ENCODE results near the gene PEX11B.
"Not testable (repeated sequence)": the region's sequence is repeated elsewhere in the genome, so short reads cannot be mapped to it uniquely, and the experiment has no call there.

The PEX11B gene

DNA sequence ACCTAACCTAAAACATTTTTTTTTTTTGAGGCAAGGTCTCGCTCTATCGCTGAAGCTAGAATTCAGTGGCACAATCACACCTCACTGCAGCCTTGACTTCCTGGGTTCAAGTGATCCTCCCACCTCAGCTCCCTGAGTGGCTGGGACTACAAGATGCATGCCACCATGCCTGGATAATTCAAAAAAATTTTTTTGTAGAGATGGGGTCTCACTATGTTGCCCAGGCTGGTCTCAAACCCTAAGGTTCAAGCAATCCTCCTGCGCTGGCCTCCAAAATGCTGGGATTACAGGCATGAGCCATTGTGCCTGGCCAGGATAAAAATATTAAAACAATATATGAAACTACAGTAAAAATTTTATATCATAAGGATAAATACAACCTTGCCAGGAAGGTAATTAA, 34.4 kb upstream of the PEX11B start:
- DNase-seq (ENCODE audit: low read depth), result no peak

DNA sequence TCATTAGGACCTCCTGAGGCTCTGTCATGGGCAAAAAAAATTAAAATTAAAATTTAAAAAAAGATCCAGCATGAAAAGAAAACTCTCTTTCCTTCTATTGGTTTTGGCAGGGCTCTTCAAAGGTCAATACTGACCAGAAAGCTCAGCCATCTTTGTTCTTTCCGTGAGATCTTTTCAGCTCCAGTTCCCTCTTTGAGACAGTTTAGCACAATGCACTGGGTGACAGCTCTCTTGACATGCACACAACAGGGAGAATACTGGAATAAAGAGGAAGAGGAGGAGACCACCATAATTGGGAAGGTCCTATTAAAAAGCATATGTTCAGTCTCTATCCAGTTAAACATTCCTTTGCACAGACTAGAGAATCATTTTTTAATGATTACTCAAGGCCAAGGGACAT, 33.0 kb upstream of the PEX11B start:
- DNase-seq (ENCODE audit: low read depth), result no peak

DNA sequence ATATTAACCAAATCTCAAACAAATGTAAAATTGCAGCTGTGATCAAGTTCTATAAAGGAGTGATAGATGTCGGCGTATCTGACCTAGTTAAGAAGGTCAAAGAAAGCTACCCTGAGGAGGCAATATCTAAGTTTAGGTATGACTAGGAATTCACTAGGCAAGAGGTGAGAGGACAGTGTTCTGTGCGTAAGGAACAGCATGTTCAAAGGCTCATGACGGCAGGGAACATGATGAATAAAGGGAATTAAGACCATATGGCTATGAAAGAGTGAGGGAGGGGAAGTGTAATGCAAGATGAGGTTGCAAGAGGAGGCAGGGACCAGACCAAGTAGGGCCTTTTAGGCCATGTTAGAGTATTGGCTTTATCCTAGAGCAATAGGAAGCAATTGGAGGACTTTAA, 30.7 kb upstream of the PEX11B start:
- DNase-seq (ENCODE audit: low read depth), result no peak

DNA sequence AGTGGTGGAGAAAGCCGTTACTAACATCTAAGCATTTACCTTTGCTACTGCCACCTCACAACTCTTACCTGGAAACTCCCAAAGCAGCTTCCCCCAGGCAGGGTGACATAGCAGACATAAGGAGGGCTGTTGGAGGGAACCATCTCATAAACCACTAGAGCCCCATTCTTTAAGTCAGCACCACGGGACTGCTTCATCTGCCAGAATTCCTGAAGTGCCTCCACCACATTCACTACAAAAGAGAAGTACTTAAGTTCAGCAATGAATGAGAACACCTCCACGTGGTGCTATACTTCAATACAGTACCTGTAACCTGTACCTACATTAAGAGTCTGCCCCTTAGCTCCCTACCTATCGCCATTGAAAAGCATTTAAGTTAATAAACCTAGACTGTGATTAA, 29.0 kb upstream of the PEX11B start:
- no peak for DNase-seq (ENCODE audit: low read depth)

DNA sequence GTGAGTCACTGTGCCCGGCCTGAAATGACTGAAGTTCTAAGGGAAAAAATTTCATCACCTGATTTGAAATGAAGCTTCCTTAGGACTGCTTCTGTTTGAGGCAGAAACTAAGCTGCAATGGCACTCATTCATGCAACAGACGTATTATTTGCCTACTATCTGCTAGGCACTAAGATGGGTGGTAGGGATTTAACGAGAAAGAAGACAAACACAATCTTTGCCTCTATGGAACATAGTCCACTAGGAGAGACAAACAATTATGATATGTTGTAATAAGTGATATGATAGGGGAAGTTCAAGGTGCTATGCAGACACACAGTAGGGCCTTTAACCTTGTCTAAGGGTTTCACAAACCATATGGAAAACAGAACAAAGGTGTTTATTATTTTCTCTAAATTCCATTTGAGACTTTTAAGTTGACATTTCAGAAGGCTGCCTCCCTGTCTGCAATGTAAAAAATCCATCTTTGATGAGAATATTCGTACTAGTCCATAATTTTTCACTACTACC, 28.0 kb upstream of the PEX11B start:
- DNase-seq (ENCODE audit: low read depth), result no peak

DNA sequence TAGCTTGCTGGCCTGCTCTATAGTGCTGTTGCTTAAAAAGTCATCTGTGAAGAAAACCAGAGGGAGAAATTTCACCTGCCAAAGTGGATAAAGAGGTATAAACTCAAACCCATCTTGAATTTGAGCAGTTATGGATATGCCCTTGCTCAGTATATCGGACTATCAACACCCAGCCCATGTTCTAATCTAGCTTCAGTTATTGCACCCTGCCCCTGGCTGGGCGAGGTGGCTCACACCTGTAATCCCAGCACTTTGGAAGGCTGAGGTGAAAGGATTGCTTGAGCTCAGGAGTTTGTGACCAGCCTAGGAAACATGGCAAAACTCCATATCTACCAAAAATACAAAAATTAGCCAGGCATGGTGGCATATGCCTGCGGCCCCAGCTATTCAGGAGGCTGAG, 26.0 kb upstream of the PEX11B start:
- DNase-seq (ENCODE audit: low read depth), result no peak

DNA sequence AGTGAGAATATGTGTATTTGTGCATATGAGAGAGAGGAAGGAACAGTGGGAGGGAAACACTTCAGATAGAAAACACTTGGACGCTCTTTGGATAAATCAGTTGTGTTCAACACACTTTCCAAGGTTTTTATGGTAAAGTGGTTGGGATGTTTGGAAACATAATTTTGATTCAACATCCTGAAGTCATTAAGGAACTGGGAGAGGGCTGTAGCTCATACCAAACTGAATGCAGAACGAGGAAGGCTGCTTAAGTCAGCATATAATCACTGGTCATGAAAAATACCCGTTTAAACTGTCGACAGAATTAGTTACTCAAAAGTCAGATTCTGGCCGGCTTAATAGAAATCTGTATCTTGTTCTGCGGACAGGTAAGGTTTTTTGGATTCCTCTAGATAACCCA, 24.4 kb upstream of the PEX11B start:
- no peak for DNase-seq (ENCODE audit: low read depth)

DNA sequence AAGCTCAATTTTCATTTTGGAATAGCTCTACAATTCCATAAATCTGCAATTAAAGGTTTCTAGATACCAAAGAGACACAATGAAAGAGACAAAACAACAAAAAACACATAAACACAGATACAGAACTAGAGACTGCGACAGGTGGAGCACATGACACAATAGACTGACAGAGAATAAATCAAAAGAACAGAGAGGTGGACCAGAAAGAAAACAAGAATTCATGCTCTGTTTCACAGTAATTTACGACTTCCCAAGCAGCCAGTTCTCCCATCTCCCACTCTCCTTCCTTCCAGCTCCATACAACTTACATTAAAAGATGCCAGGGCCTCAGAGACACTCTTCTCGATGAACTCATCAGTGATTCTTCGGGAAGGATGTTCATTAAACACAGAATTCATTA, 23.9 kb upstream of the PEX11B start:
- DNase-seq (ENCODE audit: low read depth), result no peak

DNA sequence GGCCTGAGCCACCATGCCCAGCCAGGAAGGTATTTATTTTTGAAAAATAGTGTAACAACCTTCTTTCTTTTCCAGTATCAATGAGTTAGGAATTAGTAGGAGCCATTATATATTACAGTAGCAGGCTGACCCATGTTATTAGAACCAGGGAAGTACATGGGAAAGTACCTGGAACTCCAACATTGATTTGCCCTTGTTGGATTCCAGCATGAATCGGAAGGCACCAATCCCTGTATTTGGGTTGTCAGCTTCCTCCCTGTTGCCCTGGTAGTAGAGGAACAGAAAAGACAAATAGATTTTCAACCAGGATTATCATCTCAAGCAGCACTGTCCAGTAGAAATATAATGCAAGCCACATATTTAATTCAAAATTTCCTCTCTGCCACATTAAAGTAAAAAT, 18.9 kb upstream of the PEX11B start:
- DNase-seq (ENCODE audit: low read depth), result no peak

DNA sequence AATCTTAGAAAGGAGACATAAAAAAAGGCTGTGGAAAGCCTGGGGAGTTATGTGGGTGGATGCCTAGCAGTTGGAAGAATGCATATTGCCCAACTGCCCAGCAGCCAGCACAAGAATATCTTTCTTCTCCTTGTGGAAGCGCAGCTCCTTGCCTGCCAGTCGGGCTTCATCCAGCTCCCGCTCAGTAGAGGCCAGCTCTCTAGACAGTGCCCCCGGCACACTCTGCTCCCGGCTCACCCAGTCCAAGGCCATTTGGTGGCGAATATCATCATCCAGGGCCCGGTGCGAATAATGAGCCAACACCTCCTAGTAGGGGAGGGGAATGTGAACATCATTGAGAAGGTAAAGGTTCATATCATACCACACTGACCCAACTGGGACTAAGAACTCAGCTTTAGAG, 17.7 kb upstream of the PEX11B start:
- no peak for DNase-seq (ENCODE audit: low read depth)

DNA sequence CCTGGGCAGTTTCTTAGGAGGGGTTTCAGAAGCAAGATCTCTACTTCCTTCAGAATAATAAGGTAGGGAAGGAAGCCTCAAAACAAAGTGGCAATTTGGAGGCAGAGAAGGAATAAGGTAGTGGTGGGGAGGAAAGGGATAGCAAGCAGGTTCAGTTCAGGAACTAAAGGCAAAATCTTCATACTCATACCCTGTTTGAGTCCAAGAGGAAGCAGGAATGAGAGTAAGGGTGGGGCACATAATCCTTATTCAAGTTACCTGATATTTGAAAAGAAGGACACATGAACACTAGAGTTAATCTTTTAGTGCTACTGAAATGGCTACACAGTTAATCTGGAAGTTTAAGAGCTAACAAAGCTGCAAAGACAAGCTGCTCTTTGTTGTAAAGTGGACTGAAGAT, 17.2 kb upstream of the PEX11B start:
- DNase-seq (ENCODE audit: low read depth), result no peak

DNA sequence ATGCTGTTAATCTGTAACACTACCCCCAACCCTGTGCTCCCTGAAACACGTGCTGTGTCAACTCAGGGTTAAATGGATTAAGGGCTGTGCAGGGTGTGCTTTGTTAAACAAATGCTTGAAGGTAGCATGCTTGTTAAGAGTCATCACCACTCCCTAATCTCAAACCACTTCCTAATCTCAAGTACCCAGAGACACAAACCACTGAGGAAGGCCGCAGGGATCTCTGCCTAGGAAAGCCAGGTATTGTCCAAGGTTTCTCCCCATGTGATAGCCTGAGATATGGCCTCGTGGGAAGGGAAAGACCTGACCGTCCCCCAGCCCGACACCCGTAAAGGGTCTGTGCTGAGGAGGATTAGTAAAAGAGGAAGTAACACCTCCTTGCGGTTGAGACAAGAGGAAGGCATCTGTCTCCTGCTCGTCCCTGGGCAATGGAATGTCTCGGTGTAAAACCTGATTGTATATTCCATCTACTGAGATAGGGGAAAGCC, 14.0 kb upstream of the PEX11B start:
- not testable (repeated sequence) for DNase-seq (ENCODE audit: low read depth)

DNA sequence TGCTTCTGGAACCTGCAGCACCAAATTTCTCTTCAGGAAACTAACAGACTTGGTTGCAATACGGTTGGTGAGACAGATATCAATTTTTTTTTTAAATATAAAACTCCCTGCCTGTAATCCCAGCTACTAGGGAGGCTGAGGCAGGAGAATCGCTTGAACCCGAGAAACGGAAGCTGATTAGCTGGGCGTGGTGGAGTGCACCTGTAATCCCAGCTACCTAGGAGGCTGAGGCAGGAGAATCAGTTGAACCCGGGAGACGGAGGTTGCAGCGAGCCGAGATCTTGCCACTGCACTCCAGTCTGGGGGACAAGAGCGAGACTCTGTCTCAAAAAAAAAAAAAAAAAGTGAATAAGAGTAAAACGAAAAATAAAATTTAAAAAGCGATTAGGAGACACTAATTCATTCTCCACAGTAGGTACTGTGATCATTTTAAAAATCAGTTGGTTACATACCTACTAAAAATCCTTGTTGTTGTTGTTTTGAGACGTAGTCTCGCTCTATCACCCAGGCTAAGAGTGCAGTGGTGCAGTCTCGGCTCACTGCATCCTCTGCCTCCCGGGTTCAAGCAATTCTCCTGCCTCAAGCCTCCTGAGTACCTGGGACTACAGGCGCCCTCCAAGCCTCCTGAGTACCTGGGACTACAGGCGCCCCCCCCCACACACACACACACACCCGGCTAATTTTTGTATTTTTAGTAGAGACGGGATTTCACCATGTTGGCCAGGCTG, 9.6 kb upstream of the PEX11B start:
- no peak for DNase-seq (ENCODE audit: low read depth)

DNA sequence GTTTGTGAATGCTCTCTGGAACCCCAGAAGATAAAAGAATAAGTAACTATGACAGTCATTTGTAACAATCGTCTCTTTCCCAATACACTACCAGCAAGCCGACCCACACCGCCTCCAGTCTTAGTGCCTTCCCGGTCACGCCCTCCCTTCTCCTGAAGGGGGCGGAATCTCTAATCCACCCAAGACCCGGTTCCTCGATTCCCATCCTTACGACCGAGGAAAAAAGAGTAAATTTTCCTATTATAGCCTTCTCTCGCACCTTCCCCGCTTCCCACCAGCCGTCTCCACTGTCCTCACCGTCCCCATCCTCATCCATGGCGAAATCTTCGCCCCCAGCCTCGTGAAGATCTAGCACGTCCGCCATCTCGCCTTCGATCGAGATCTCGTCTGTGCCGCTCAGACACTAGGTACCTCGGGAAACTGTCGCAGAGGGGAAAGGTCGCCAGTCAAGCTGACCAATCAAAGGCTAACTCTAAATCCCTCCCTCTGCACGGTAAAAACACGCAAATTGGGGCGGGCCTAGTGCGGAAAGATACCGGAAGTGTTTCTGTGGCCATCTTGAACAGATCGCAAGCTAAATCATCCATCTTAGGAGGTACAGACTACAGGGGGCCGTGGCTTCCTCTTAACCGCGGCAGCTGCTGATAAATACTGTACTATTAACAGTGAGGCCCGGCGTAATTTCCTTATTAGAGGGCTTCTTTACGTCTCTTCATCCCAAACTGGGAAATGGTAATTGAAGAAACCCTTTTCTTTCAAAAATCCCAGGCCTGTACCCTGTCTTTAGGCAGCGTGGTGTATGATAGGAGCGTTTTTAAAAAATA, 8.8 kb upstream of the PEX11B start, which contains the start of gene RBM8A:
TSS of gene RBM8A (minus strand) at position 422 of the 824 bp plus-strand sequence. CDS start at position 364, 58 bp downstream.
- peak; percentile 84 for DNase-seq (ENCODE audit: low read depth)

DNA sequence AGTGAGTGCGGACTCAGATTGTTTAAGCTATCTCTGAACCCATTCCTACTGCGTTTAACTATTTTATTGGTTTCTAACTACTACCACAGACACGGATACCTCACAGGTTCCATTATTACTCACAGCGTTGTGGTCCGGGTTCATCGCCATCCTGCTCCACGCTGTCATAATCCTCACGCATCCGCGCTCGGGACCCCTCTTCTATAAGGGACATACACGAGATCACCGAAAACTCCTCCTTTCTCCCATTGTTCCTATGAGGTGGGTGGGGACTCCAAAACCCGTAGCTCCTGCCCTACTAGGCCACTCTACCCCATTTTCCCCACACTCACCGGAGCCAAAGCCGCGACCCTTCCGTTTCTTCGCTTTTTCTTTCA, 8.2 kb upstream of the PEX11B start:
- peak; percentile 25 for DNase-seq (ENCODE audit: low read depth)

DNA sequence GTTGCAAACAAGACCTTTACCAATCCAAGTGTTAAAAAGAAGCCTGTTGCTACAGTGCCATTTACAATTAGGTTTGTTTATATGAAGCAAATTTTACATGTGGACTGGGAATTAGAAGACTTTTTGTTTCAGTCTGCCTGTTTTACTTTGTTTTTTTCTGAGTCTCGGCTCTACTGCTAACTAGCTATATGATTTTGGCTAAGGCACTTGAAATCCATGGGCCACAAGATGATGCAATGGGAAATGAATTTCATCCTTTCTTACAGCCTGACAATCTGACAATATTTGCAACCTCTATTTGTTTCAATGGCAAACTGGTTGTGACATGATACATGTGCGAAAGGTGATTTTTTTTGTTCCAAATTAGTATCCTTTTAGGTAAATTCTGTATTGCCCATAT, 3.7 kb upstream of the PEX11B start:
- no peak for DNase-seq (ENCODE audit: low read depth)

DNA sequence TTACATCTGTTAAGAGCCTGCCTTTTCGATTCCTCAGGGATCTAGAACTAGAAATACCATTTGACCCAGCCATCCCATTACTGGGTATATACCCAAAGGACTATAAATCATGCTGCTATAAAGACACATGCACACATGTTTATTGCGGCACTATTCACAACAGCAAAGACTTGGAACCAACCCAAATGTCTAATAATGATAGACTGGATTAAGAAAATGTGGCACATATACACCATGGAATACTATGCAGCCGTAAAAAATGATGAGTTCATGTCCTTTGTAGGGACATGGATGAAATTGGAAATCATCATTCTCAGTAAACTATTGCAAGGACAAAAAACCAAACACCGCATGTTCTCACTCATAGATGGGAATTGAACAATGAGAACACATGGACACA, 1.8 kb upstream of the PEX11B start:
- not testable (repeated sequence) for DNase-seq (ENCODE audit: low read depth)

DNA sequence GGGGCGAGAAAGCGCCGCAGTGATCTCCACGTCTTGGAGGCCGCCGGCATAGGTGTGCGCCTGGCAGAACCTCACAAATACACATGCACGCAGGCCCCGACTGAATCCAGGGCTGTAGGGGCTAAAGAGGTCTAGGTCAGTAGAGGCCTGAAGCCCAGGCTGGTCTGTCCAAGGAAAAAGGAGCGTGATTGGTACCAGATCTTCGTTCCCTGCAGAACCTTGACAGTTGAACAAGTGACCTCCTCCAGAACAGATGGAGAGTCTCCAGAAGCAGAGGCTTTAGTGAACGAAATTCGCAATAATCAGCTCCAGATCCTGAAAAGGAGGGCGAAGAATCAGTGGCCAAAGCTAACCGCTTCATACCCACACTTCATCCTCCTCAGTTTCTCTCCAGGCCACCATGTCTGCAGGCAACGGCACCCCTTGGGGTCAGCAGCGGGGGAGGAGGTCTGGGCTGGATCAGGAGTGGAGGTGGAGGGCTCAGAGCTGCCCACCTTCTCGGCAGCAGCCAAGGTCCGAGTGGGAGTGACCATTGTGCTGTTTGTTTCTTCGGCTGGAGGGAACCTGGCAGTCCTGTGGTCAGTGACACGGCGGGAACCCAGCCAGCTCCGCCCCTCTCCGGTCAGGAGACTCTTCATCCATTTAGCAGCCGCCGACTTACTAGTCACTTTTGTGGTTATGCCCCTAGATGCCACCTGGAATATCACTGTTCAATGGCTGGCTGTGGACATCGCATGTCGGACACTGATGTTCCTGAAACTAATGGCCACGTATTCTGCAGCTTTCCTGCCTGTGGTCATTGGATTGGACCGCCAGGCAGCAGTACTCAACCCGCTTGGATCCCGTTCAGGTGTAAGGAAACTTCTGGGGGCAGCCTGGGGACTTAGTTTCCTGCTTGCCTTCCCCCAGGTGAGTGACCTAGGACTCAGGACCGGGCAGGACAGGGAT, 749 bp upstream of the PEX11B start:
- no peak for DNase-seq (ENCODE audit: low read depth)

DNA sequence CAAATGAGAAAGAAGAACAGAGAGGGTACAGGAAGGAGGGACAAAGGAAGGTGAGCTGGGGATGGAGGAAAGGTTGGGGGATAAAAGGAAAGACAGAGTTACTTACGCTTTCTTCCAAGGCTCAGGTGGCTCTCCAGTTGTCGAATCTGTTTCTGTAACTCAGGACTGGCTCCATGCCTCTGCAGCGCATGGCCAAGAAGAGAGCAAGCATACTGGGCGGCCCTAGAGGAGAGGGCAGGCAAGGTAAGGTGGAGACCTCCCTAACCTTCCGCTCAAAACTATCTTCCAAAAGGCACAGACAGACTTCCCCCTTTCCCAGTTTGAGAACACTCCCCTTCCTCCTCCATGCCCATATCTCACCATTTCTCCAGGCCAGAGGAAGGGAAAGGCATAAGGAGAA, 922 bp downstream of the PEX11B start:
- no peak for DNase-seq (ENCODE audit: low read depth)

DNA sequence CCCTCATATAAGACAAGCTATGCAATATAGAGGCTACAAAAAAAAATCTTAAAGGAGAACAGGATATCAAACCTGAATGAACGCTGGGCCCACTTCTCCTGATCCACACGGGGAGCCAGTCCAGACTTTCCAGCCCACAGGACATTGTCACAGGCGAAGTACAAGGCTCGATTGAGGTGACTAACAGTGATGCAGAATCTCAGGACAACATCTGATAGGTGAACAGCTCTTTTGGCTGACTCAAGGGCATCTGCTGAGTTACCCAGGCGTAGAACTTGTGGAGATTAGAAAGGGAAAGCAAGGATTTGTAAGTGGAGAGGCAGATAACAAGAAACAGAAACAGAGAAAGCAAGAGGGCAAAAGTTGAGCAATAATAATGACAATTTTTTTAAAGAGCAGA, 1.8 kb downstream of the PEX11B start:
- no peak for DNase-seq (ENCODE audit: low read depth)

DNA sequence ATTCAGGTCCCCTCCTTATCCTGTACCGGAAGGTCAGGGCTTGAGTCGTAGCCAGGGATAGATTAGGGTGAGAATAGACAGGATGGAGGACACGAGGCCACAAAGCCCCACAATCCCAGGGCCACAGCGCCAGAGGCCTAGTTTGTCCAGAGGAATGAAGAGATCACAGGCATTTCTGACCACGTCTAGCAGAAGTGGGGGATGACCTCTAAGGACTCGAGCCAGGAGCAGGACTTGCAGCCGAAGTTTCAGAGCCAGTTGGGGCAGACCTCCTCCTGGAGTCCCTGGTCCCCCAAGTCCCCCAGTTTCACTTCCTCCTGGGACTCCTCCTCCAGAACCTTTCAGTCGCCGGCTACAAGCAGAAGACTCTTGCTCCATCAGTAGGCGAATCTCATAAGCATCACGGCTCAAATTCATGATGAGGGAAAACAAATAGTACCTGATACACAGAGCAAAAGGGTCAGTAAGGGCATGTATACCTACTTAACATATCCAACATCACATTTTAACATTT, 6.3 kb downstream of the PEX11B start:
- no peak for DNase-seq (ENCODE audit: low read depth)

DNA sequence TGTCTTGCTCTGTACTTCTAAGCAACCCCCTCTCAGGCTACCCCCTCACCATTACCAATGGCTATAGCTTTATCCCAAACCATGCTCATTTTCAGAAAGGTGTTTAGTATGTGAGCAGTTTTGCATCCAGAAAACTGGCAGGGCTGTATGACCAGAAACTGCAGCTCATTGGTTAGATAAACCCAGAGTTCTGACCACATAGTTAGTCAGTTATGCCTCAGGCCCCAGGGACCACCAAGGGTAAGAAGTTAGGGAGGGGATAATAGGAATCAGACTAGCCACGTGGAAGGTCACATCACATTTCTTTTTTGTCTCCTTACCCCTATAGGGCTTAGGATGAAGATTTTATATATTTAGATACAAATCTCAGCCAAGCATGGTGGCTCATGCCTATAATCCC, 9.9 kb downstream of the PEX11B start:
- DNase-seq (ENCODE audit: low read depth), result no peak
